ENCODE measurements around the gene RBPJ.

- TF ChIP-seq CTCF (IDR thresholded peaks at IDR 0.05) = no peak
- TF ChIP-seq POLR2A (IDR thresholded peaks at IDR 0.05) = no peak
Observed at GRCh38 chr4:26308568-26308967, 12.2 kb upstream of the RBPJ start.
